K562 (cell line): ENCODE measurements around the gene TCF7.

Experiments used
- CHD7 ChIP-seq: fragments of 200-600 bp; sonication (generic); IDR thresholded peaks from one replicate; pipeline ENCODE4 v1.6.1; 2012; ENCODE audit warnings: mild to moderate bottlenecking, low read depth, low read length, inconsistent platforms
- CREB1 ChIP-seq, 2 experiments: sonication (generic) in 1 of 2; formaldehyde crosslinking in 1 of 2; IDR thresholded peaks; 2 replicates each; pipeline versions ENCODE4 v1.6.1 to v1.8.0; 2012 to 2022; ENCODE audit warnings: inconsistent platforms in 1 of 2, mild to moderate bottlenecking in 1 of 2, missing genetic modification reagents in 1 of 2, moderate library complexity in 1 of 2
- ILF3 ChIP-seq: fragments of 450-650 bp; IDR thresholded peaks from 2 replicates; pipeline ENCODE4 v1.6.1; 2018; ENCODE audit warnings: antibody characterized with exemption, mild to moderate bottlenecking, moderate library complexity, borderline replicate concordance
- JUND ChIP-seq, 2 experiments: IDR thresholded peaks; 2 replicates in 1 of 2; 3 replicates in 1 of 2; pipeline ENCODE4 v1.6.1; 2011; ENCODE audit warnings: borderline replicate concordance in 2 of 2, low read depth in 2 of 2, low read length in 2 of 2, improper control_type of control experiment in 1 of 2, missing biosample characterization in 1 of 2, missing genetic modification characterization in 1 of 2, missing genetic modification reagents in 1 of 2
- SIX5 ChIP-seq, 2 experiments: IDR thresholded peaks; 2 replicates each; pipeline ENCODE4 v1.6.1; 2011; ENCODE audit warnings: low read length in 2 of 2, borderline replicate concordance in 1 of 2, low read depth in 1 of 2, mild to moderate bottlenecking in 1 of 2, moderate library complexity in 1 of 2; ENCODE audit not compliant: insufficient read depth in 1 of 2
- XRCC5 ChIP-seq: fragments of 200-400 bp; formaldehyde crosslinking; IDR thresholded peaks from 2 replicates; pipeline ENCODE4 v1.6.1; 2017; ENCODE audit warnings: low read depth, mild to moderate bottlenecking, low read length
- ZBTB7A ChIP-seq: IDR thresholded peaks from 2 replicates; pipeline ENCODE4 v1.6.1; 2011; ENCODE audit warnings: low read depth, mild to moderate bottlenecking, low read length, moderate library complexity, borderline replicate concordance; ENCODE audit not compliant: control insufficient read depth
- ZFX ChIP-seq: sonication (generic); formaldehyde crosslinking; IDR thresholded peaks from 2 replicates; pipeline ENCODE4 v1.8.0; 2022; ENCODE audit warnings: mild to moderate bottlenecking, missing genetic modification reagents, moderate library complexity
- ZSCAN29 ChIP-seq: fragments of 450-650 bp; IDR thresholded peaks from 2 replicates; pipeline ENCODE4 v1.6.1; 2017

DNA sequence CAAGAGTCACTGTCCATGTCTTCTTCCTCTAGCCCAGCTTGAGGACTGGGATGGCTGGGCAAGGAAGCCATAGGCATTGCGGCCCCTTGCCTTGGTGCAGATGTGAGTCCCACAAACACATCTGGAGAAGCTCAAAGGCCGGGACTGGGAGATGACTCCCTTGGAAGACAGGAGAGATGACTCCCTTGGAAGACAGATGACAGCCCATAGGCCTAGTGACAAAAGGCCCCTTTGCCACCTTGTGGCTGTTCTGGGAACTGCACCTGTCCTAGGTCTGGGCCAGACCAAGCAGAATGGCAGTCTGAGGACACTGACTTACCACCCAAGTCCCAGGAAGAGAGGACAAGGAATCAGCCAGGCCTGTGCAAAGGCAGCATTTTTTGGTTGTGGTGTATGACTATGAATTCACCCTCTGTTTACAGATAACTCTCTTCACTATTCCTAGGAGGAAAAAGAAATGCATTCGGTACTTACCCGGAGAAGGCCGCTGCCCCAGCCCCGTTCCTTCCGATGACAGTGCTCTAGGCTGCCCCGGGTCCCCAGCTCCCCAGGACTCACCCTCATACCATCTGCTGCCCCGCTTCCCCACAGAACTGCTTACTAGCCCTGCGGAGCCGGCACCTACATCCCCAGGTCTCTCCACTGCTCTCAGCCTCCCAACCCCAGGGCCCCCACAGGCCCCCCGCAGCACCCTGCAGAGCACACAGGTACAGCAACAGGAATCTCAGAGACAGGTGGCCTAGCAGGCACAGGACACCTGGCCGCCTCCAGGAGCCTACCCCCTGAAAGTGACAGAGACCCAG is 31.5 kb downstream of the TCF7 start:
- TF ChIP-seq CHD7 (no peak), ILF3 (no peak), XRCC5 (no peak; the same call in 1 of the 2 replicates), ZBTB7A (no peak), JUND (IDR thresholded peaks at IDR 0.05; ENCODE audit: borderline replicate concordance, low read depth, low read length) (peak; percentile 30; the same call in 1 of the 2 replicates), JUND (tag; IDR thresholded peaks at IDR 0.05; ENCODE audit: borderline replicate concordance, low read depth, low read length) (no peak), ZFX (no peak), CREB1 (IDR thresholded peaks at IDR 0.05) (no peak), CREB1 (CRISPR knock-in tag; IDR thresholded peaks at IDR 0.05) (peak; percentile 25; the same call in 1 of the 2 replicates), ZSCAN29 (no peak), SIX5 (IDR thresholded peaks at IDR 0.05; ENCODE audit: borderline replicate concordance in 1 of 2, insufficient read depth in 1 of 2, low read depth in 1 of 2, low read length in 2 of 2) (no peak)
